VCaP (cell line): Measurements from ENCODE around the gene NEIL3.
"Not testable (repeated sequence)": the region's sequence is repeated elsewhere in the genome, so short reads cannot be mapped to it uniquely, and the experiment has no call there.

ENCODE experiments used
- H3K27ac ChIP-seq: fragments of 450-650 bp; 2 replicates; pipeline ENCODE4 v1.5.1; 2017
- TF ChIP-seq, protein P1 (sequence below): fragments of 450-650 bp; conservative IDR thresholded peaks from 2 replicates; pipeline ENCODE4 v1.5.1; 2017; ENCODE audit warnings: mild to moderate bottlenecking, moderate library complexity

Gene NEIL3

DNA sequence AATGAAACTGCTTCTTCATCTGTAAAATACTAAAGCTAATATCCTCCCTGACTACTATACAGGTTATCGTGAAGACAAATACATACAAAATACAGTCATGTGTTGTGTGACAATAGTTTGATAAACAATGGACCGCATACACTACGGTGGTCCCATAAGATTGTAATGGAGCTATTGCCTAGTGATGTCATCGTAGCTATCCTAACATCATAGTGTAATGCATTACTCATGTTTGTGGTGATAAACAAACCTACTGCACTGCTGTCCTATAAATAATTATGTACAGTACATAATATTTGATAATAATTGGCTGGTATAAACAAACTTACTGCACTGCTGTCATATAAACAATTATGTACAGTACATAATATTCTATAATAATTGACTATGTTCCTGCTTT lies 5.6 kb upstream of the NEIL3 start:
- no peak overlapping the region for H3K27ac ChIP-seq
- TF ChIP-seq, protein P1, sequence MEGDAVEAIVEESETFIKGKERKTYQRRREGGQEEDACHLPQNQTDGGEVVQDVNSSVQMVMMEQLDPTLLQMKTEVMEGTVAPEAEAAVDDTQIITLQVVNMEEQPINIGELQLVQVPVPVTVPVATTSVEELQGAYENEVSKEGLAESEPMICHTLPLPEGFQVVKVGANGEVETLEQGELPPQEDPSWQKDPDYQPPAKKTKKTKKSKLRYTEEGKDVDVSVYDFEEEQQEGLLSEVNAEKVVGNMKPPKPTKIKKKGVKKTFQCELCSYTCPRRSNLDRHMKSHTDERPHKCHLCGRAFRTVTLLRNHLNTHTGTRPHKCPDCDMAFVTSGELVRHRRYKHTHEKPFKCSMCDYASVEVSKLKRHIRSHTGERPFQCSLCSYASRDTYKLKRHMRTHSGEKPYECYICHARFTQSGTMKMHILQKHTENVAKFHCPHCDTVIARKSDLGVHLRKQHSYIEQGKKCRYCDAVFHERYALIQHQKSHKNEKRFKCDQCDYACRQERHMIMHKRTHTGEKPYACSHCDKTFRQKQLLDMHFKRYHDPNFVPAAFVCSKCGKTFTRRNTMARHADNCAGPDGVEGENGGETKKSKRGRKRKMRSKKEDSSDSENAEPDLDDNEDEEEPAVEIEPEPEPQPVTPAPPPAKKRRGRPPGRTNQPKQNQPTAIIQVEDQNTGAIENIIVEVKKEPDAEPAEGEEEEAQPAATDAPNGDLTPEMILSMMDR: no peak

DNA sequence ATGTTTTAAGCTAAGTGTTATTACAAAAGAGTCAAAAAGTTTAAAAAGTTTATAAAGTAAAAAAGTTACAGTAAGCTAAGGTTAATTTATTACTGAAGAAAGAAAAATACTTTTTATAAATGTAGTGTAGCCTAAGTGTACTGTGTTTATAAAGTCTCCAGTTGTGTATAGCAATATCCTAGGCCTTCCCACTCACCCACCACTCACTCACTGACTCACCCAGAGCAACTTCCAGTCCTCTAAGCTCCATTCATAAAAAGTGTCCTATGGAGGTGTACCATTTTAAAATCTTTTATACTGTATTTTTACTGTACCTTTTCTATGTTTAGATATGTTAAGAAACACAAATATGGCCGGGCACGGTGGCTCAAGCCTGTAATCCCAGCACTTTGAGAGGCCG lies 4.8 kb upstream of the NEIL3 start:
- not testable (repeated sequence) for H3K27ac ChIP-seq

DNA sequence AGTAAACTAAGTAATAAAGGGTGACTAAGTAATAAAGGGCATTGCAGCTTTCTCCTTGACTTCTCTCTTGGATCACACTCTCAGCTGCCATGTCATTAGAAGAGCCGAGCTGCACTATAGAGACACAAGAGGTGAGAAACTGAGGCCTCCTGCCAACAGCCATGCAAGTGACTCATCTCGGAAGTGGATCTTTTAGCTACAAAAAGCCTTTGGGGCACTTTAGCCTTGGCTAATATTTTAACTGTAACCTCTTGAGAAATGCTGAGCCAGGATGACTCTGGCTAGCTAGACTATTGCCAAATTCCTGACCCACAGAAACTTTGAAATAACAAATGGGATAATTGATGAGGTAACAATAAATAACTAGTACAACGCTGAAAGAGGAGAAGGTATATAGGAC lies 1.5 kb upstream of the NEIL3 start:
- no peak overlapping the region for H3K27ac ChIP-seq
- TF ChIP-seq, protein P1: no peak

DNA sequence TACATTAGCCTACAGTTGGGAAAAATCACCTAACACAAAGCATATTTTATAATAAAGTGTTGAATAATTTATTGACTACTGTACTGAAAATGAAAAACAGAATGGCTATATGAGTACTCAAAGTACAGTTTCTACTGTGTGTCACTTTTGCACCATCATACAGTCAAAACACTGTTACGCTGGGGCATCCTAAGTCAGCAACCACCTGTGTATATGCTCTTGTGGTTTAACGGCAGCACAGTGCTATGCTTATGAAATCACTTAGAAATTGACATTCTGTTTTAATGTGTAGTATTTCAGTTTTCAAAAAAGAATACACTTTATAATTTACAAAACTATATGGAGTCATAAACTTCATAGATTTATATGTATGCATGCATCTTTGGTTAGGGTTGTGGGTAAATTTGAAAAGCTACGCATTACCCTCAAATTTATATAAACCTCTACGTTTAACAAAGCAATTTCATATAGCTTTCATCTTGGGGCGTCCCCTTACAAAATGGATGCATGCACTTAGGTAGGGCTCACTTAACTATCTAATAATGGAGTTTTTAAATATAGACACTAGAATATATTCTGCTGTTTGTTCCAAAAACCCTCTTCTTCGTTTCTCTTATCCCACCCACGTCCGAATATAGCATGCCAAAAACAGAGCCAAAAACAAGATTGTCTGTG lies 690 bp upstream of the NEIL3 start:
- TF ChIP-seq, protein P1: no peak
- H3K27ac ChIP-seq: peak overlapping the region; percentile 49; the same call in 1 of the 2 replicates

DNA sequence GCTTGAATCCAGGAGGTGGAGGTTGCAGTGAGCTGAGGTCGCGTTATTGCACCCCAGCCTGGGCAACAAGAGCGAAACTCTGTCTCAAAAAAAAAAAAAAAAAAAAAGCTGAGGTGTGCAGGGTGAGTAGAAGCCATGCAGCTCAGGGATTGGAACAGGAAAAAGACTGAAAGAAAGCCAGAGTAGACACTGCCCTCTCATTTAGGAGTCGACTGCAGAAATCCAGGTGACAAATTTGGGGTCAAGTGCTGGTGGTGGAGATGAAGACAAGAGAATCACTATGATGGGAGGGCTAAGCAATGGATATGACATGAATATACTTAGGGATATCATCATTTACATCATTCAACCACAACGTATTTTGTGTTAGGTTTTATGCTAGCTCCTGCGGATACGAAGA lies 1.9 kb downstream of the NEIL3 start:
- TF ChIP-seq, protein P1: no peak
- no peak overlapping the region for H3K27ac ChIP-seq

DNA sequence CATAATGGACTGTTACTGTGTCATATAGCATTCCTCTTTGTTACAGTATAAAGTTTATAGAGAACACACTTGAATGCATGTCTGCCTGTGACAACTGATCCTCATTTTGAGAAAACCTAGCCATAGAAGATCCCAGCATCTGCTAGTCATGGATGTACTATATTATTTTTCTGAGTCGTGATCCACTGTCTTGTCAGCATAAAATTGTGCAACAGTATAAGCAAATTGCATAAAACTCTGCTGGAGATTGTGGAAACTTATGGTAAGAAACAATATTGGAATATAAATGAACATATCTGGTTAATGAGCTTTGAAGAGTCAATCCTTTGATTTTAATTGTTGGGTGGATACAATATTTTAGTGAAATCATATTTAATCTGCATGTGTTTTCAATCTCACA lies 3.6 kb downstream of the NEIL3 start:
- TF ChIP-seq, protein P1: no peak
- H3K27ac ChIP-seq: no peak overlapping the region

DNA sequence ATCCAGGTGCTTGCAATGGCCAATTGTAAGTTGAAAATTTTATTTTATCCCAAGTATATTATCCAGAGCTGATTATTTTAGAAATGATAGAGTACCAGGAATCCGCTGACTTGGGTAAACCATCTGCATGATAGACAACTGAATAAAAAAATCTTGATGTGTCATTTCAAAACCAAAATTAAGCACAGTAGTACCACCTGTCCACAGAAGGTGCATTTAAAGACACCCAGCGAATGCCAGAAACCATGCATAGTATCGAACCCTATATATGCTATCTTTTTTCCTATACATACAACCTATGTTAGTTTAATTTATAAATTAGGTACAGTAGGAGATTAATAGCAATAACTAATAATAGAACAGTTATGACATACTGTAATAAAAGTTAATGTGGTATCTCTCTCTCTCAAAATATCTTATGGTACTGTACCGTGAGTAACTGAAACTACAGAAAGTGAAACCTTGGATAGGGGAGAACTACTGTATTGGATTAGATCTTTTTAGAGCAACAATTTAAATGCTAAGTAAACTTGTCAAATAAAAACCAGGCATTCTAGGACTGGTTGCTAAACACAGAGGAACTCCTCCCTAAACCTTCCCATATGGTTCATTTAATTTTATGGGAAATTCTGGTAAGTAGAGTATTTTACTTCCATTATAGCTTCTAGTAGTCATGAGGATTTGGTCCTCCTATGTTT lies 6.2 kb downstream of the NEIL3 start:
- H3K27ac ChIP-seq: no peak overlapping the region
- TF ChIP-seq, protein P1: no peak

DNA sequence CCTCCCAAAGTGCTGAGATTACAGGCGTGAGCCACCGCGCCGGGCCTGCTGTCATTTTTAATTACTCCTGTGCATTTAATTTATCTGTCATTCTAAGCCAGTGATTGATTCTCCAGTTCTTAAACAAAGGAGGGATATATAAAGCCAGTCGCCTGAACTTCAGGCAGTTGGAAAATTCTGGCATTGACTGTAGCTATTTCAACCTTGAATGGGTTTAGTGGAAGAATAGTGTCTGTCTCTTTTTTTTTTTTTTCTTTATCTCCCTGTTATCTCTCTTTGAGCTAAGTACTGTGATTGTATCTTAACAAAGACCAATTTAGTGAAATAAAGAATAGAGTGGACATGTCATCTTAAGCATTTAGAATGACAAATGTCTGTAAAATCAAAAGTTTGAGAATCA lies 11.0 kb downstream of the NEIL3 start:
- H3K27ac ChIP-seq: no peak overlapping the region
- TF ChIP-seq, protein P1: no peak
